H9 (cell line): ENCODE measurements around the gene PRICKLE1. TPM values are rescaled to one million over a fixed set of nuclear protein-coding genes. Genes with fewer than 3 reads are reported as not detected.

ENCODE experiments used
- DNase-seq: peaks from one replicate; pipeline ENCODE4 v3.0.0-alpha.2; 2017
- H2AFZ ChIP-seq: one replicate; pipeline ENCODE4 v1.6.1; 2013; ENCODE audit warnings: mild to moderate bottlenecking, low read length, control low read depth, moderate library complexity
- H2AK5ac ChIP-seq: 2 replicates; pipeline ENCODE4 v1.6.1; 2013; ENCODE audit warnings: low read length, control low read depth, mixed read lengths; ENCODE audit not compliant: insufficient read length
- H2BK120ac ChIP-seq: one replicate; pipeline ENCODE4 v1.6.1; 2013; ENCODE audit warnings: low read depth, mild to moderate bottlenecking, low read length, control low read depth, inconsistent platforms; ENCODE audit not compliant: poor library complexity, severe bottlenecking
- H2BK12ac ChIP-seq: 2 replicates; pipeline ENCODE4 v1.6.1; 2013; ENCODE audit warnings: low read length, control low read depth, mixed read lengths, low read depth; ENCODE audit not compliant: insufficient read length
- H2BK15ac ChIP-seq: 2 replicates; pipeline ENCODE4 v1.6.1; 2013; ENCODE audit warnings: low read depth, low read length, control low read depth
- H2BK20ac ChIP-seq: one replicate; pipeline ENCODE4 v1.6.1; 2013; ENCODE audit warnings: low read depth, mild to moderate bottlenecking, low read length, control low read depth, inconsistent platforms; ENCODE audit not compliant: poor library complexity, severe bottlenecking
- H2BK5ac ChIP-seq: 2 replicates; pipeline ENCODE4 v1.6.1; 2013; ENCODE audit warnings: low read length, control low read depth, mixed read lengths; ENCODE audit not compliant: insufficient read length
- H3K14ac ChIP-seq: 2 replicates; pipeline ENCODE4 v1.6.1; 2013; ENCODE audit warnings: low read length, control low read depth; ENCODE audit not compliant: insufficient read depth
- H3K18ac ChIP-seq: 2 replicates; pipeline ENCODE4 v1.6.1; 2013; ENCODE audit warnings: low read depth, mild to moderate bottlenecking, mixed read lengths, low read length, control low read depth; ENCODE audit not compliant: insufficient read length
- H3K23ac ChIP-seq: 2 replicates; pipeline ENCODE4 v1.6.1; 2013; ENCODE audit warnings: low read length, control low read depth, mixed read lengths, low read depth; ENCODE audit not compliant: insufficient read length
- H3K23me2 ChIP-seq: 2 replicates; pipeline ENCODE4 v1.6.1; 2013; ENCODE audit warnings: low read depth, mild to moderate bottlenecking, mixed read lengths, low read length, control low read depth; ENCODE audit not compliant: insufficient read length, poor library complexity, severe bottlenecking
- H3K27ac ChIP-seq: 2 replicates; pipeline ENCODE4 v1.5.1; 2013; ENCODE audit warnings: low read length, control low read depth, mixed read lengths, low read depth; ENCODE audit not compliant: insufficient read length
- H3K27me3 ChIP-seq: 2 replicates; pipeline ENCODE4 v1.6.1; 2013; ENCODE audit warnings: low read length, control low read depth, inconsistent platforms; ENCODE audit not compliant: insufficient read depth
- H3K4ac ChIP-seq: 2 replicates; pipeline ENCODE4 v1.6.1; 2013; ENCODE audit warnings: low read depth, mild to moderate bottlenecking, control low read depth, inconsistent platforms, low read length, moderate library complexity
- H3K4me1 ChIP-seq: 2 replicates; pipeline ENCODE4 v1.6.1; 2013; ENCODE audit warnings: low read length, control low read depth, inconsistent platforms; ENCODE audit not compliant: insufficient read depth
- H3K4me2 ChIP-seq: 2 replicates; pipeline ENCODE4 v1.6.1; 2013; ENCODE audit warnings: low read length, control low read depth, mixed read lengths; ENCODE audit not compliant: insufficient read length, insufficient read depth
- H3K56ac ChIP-seq: 2 replicates; pipeline ENCODE4 v1.6.1; 2013; ENCODE audit warnings: low read depth, mild to moderate bottlenecking, mixed read lengths, low read length, control low read depth; ENCODE audit not compliant: insufficient read length
- H3K79me1 ChIP-seq: 2 replicates; pipeline ENCODE4 v1.6.1; 2013; ENCODE audit warnings: low read depth, mild to moderate bottlenecking, moderate library complexity, low read length, control low read depth, inconsistent platforms; ENCODE audit not compliant: insufficient read depth, poor library complexity, severe bottlenecking
- H3K79me2 ChIP-seq: 2 replicates; pipeline ENCODE4 v1.6.1; 2013; ENCODE audit warnings: low read length, control low read depth, inconsistent platforms; ENCODE audit not compliant: insufficient read depth
- H3K9ac ChIP-seq: 2 replicates; pipeline ENCODE4 v1.6.1; 2013; ENCODE audit warnings: low read length, control low read depth, mixed read lengths; ENCODE audit not compliant: insufficient read length; ENCODE audit errors: extremely low read depth
- H3K9me3 ChIP-seq: one replicate; pipeline ENCODE4 v1.6.1; 2013; ENCODE audit warnings: low read depth, low read length, inconsistent platforms; ENCODE audit not compliant: control insufficient read depth
- H3T11ph ChIP-seq: one replicate; pipeline ENCODE4 v1.6.1; 2013; ENCODE audit warnings: mild to moderate bottlenecking, low read length, control low read depth, inconsistent platforms
- H4K20me1 ChIP-seq: one replicate; pipeline ENCODE4 v1.6.1; 2013; ENCODE audit not compliant: control insufficient read depth, insufficient read length, insufficient read depth
- H4K5ac ChIP-seq: 2 replicates; pipeline ENCODE4 v1.6.1; 2013; ENCODE audit warnings: low read depth, mild to moderate bottlenecking, mixed read lengths, low read length, control low read depth; ENCODE audit not compliant: insufficient read length
- H4K8ac ChIP-seq: replicated peaks from 2 replicates; pipeline ENCODE4 v1.6.1; 2013; ENCODE audit warnings: low read length, control low read depth, mixed read lengths, low read depth; ENCODE audit not compliant: insufficient read length
- H4K91ac ChIP-seq: 2 replicates; pipeline ENCODE4 v1.6.1; 2013; ENCODE audit warnings: low read depth, mild to moderate bottlenecking, moderate library complexity, mixed read lengths, low read length, control low read depth; ENCODE audit not compliant: insufficient read length
- H3K27ac Mint-ChIP-seq, 3 experiments: 2 replicates in 2 of 3; 3 replicates in 1 of 3; pipeline ENCODE4 v1.8.0; 2020 to 2021; ENCODE audit warnings: mixed read lengths in 3 of 3, mild to moderate bottlenecking in 1 of 3, moderate library complexity in 1 of 3
- H3K27me3 Mint-ChIP-seq: 2 replicates; pipeline ENCODE4 v1.8.0; 2021; ENCODE audit warnings: low read depth, mild to moderate bottlenecking, moderate library complexity, mixed read lengths
- H3K36me3 Mint-ChIP-seq, 3 experiments: 2 replicates in 2 of 3; 3 replicates in 1 of 3; pipeline ENCODE4 v1.8.0; 2020 to 2021; ENCODE audit warnings: low read depth in 3 of 3, mixed read lengths in 3 of 3; ENCODE audit not compliant: insufficient read depth in 1 of 3
- H3K4me1 Mint-ChIP-seq, 2 experiments: 2 replicates each; pipeline ENCODE4 v1.8.0; 2020; ENCODE audit warnings: mixed read lengths in 2 of 2
- H3K4me3 Mint-ChIP-seq, 2 experiments: 2 replicates in 1 of 2; 3 replicates in 1 of 2; pipeline ENCODE4 v1.8.0; 2020 to 2021; ENCODE audit warnings: mild to moderate bottlenecking in 2 of 2, mixed read lengths in 2 of 2, moderate library complexity in 1 of 2
- H3K9me3 Mint-ChIP-seq, 2 experiments: 2 replicates in 1 of 2; 3 replicates in 1 of 2; pipeline ENCODE4 v1.8.0; 2020; ENCODE audit warnings: mild to moderate bottlenecking in 2 of 2, mixed read lengths in 2 of 2, moderate library complexity in 1 of 2
- CTCF ChIP-seq: fragments of 200-600 bp; sonication (generic); conservative IDR thresholded peaks from 3 replicates; pipeline ENCODE4 v1.8.0; 2021; ENCODE audit warnings: antibody characterized with exemption, mild to moderate bottlenecking
- WGBS: extraction: QIAGEN DNeasy Blood & Tissue Kit; methylation state at CpG from one replicate; pipeline ENCODE4 v1.1.7; 2013; ENCODE audit warnings: missing lambda C conversion rate, low lambda C conversion rate, mixed read lengths; ENCODE audit not compliant: insufficient read length; ENCODE audit errors: extremely low coverage; 5-methylcytosine and 5-hydroxymethylcytosine counted together
- total RNA-seq: library from RNA; stranded (reverse); gene quantifications from 2 replicates; pipeline ENCODE4 v1.2.1, GENCODE V29; 2021

Gene PRICKLE1
- total RNA-seq, 1 experiment from 2014 or later: 20.5 TPM

- H2BK20ac ChIP-seq: no peak overlapping the region
- TF ChIP-seq CTCF: no peak
- no peak overlapping the region for H3K9ac ChIP-seq
- H3K56ac ChIP-seq: no peak overlapping the region
- H2BK5ac ChIP-seq: no peak overlapping the region
- H4K91ac ChIP-seq: no peak overlapping the region
- peaks cover 5 to 11% of the 10 kb centered on the region in 2 experiments for H3K4me1 Mint-ChIP-seq
- peaks cover 76% of the 10 kb centered on the region for H3K27me3 Mint-ChIP-seq
- no peaks in the 10 kb centered on the region; a peak in 1 of 5 replicates for H3K9me3 Mint-ChIP-seq
- no peak overlapping the region for H3K14ac ChIP-seq
- no peaks in the 10 kb centered on the region for H3K79me1 ChIP-seq
- no peaks in the 10 kb centered on the region for H4K20me1 ChIP-seq
- H3K27ac ChIP-seq: no peak overlapping the region
- WGBS: no CpG with 5 or more reads among the region's 3 CpGs
- no peak overlapping the region for H3K4me2 ChIP-seq
- H2BK15ac ChIP-seq: no peak overlapping the region
- H3K18ac ChIP-seq: no peak overlapping the region
- no peak overlapping the region for H4K5ac ChIP-seq
- no peaks in the 10 kb centered on the region for H3K9me3 ChIP-seq
- no peak overlapping the region for H2AK5ac ChIP-seq
- H3T11ph ChIP-seq: no peak overlapping the region
- peaks cover 3% of the 10 kb centered on the region; the same call in 1 of the 2 replicates for H3K4me1 ChIP-seq
- H3K4ac ChIP-seq: no peak overlapping the region
- H3K23me2 ChIP-seq: no peaks in the 10 kb centered on the region
- H2BK12ac ChIP-seq: no peak overlapping the region
- H3K23ac ChIP-seq: no peak overlapping the region
- no peak overlapping the region for H4K8ac ChIP-seq
- no peak overlapping the region for H2BK120ac ChIP-seq
- H3K27me3 ChIP-seq: peaks cover 12% of the 10 kb centered on the region; the same call in 1 of the 2 replicates
- no peak overlapping the region for H3K4me3 Mint-ChIP-seq
- no peak overlapping the region for H3K27ac Mint-ChIP-seq
- no peak for DNase-seq
- H2AFZ ChIP-seq: no peak overlapping the region
- H3K79me2 ChIP-seq: no peaks in the 10 kb centered on the region
- peaks cover 0 to 5% (median 2%) of the 10 kb centered on the region in 3 experiments; a peak in 4 of 7 replicates for H3K36me3 Mint-ChIP-seq
These were observed 31.9 kb downstream of the PRICKLE1 start for GRCh38 chr12:42557586-42558172.
